H1 (cell line): ENCODE data around the gene RPTOR. TPM values are rescaled to one million over a fixed set of nuclear protein-coding genes. Genes with fewer than 3 reads are reported as not detected.

Source experiments
- CHD2 ChIP-seq: IDR thresholded peaks from 2 replicates; pipeline ENCODE4 v1.6.1; 2012; ENCODE audit warnings: low read length, improper control_type of control experiment
- HDAC2 ChIP-seq, 2 experiments: fragments of 300-600 bp in 1 of 2; sonication (generic) in 1 of 2; IDR thresholded peaks; 2 replicates each; pipeline ENCODE4 v1.6.1; 2011 to 2012; ENCODE audit warnings: low read depth in 2 of 2, low read length in 2 of 2, mild to moderate bottlenecking in 2 of 2, moderate library complexity in 2 of 2, borderline replicate concordance in 1 of 2, inconsistent platforms in 1 of 2
- polyA plus RNA-seq, 7 experiments: library from polyadenylated mRNA; depleted of rRNA in 3 of 7; stranded (reverse) in 5 of 7; unstranded in 2 of 7; fragments of >200 nt in 5 of 7; fragments of 200-250 nt in 2 of 7; gene quantifications; 1 replicate in 5 of 7; 2 replicates in 1 of 7; 4 replicates in 1 of 7; pipeline versions ENCODE4 v1.2.1 to v1.2.3, GENCODE V29; 2011 to 2013; ENCODE audit warnings: missing spikeins in 2 of 7, mixed read lengths in 2 of 7
- total RNA-seq: library from RNA; stranded (reverse); fragmentation: NEBNext Ultra II Directional; extraction: Animal tissue kit (Norgen Biotek cat#: 25700); gene quantifications from 2 replicates; pipeline ENCODE4 v1.2.1, GENCODE V29; 2021

RPTOR gene
- total and polyA plus RNA-seq, 2 of the 8 experiments (the other 6 are each of a cell fraction or from before 2014, with no cell fraction given) = 6.9 to 28.7 TPM

GRCh38 chr17:80791758-80792284, 247.2 kb downstream of the RPTOR start (continued):
- TF ChIP-seq CHD2 (no peak), HDAC2 (IDR thresholded peaks at IDR 0.05; ENCODE audit: borderline replicate concordance in 1 of 2, low read depth in 2 of 2, low read length in 2 of 2) (no peak)
